Measurements from ENCODE around the gene DENND6B. TPM values are rescaled to one million over a fixed set of nuclear protein-coding genes. Genes with fewer than 3 reads are reported as not detected.

Gene DENND6B
- polyA plus RNA-seq, 1 donor from 2014 or later, result 51.0 TPM

GRCh38 chr22:50341977-50342650 lies 15.3 kb upstream of the DENND6B start:
- no peaks in the 10 kb centered on the region for H3K27me3 ChIP-seq (ENCODE audit: insufficient read depth, low read depth, low read length)
- H3K4me3 ChIP-seq (ENCODE audit: low read length), result peak overlapping the region; percentile 86
- H4K20me1 ChIP-seq (ENCODE audit: insufficient read depth), result no peaks in the 10 kb centered on the region
- peak overlapping the region; percentile 20 for H3K27ac ChIP-seq (ENCODE audit: low read length)
- H3K4me2 ChIP-seq (ENCODE audit: low read length), result peak overlapping the region; percentile 57
- peak overlapping the region; percentile 7 for H2AFZ ChIP-seq (ENCODE audit: low read depth, low read length)
- TF ChIP-seq REST (IDR thresholded peaks at IDR 0.05; ENCODE audit: borderline replicate concordance) (no peak), SMC3 (conservative IDR thresholded peaks at IDR 0.05; ENCODE audit: poor library complexity) (peak; percentile 81), RAD21 (conservative IDR thresholded peaks at IDR 0.05) (peak; percentile 85), TAF1 (IDR thresholded peaks at IDR 0.05; ENCODE audit: low read depth) (no peak), CTCF (IDR thresholded peaks at IDR 0.05; ENCODE audit: poor library complexity, severe bottlenecking) (peak; percentile 96), EP300 (conservative IDR thresholded peaks at IDR 0.05; ENCODE audit: poor library complexity, severe bottlenecking) (no peak), POLR2AphosphoS5 (IDR thresholded peaks at IDR 0.05) (no peak), EZH2 (IDR thresholded peaks at IDR 0.05; ENCODE audit: borderline replicate concordance, insufficient read depth, low read length, poor library complexity, severe bottlenecking) (no peak), MXI1 (conservative IDR thresholded peaks at IDR 0.05; ENCODE audit: poor library complexity, severe bottlenecking) (peak; percentile 2)
- no peaks in the 10 kb centered on the region for H3K9me2 ChIP-seq (ENCODE audit: insufficient read depth, low read length)
- no peaks in the 10 kb centered on the region for H3K9me3 ChIP-seq (ENCODE audit: low read length)
- peak overlapping the region; percentile 42 for H3K9ac ChIP-seq (ENCODE audit: low read length)
- no peaks in the 10 kb centered on the region for H3F3A ChIP-seq (ENCODE audit: insufficient read depth, low read length, poor library complexity, severe bottlenecking)
- peaks cover 7% of the 10 kb centered on the region for H3K79me2 ChIP-seq (replicated peaks; ENCODE audit: insufficient read depth, low read length)
- no peaks in the 10 kb centered on the region for H3K36me3 ChIP-seq (ENCODE audit: insufficient read depth, low read length)

- Histone ChIP-seq H3K36me3 (ENCODE audit: insufficient read depth, low read length) (no peaks in the 10 kb centered on the region), H3K4me2 (ENCODE audit: low read length) (no peak overlapping the region), H3K79me2 (replicated peaks; ENCODE audit: insufficient read depth, low read length) (peaks cover 7% of the 10 kb centered on the region), H3K9me3 (ENCODE audit: low read length) (no peaks in the 10 kb centered on the region), H4K20me1 (ENCODE audit: insufficient read depth) (no peaks in the 10 kb centered on the region), H3K27me3 (ENCODE audit: insufficient read depth, low read depth, low read length) (no peaks in the 10 kb centered on the region), H3K4me3 (ENCODE audit: low read length) (no peak overlapping the region), H3K9ac (ENCODE audit: low read length) (no peak overlapping the region), H2AFZ (ENCODE audit: low read depth, low read length) (no peak overlapping the region), H3K9me2 (ENCODE audit: insufficient read depth, low read length) (no peaks in the 10 kb centered on the region), H3K27ac (ENCODE audit: low read length) (no peak overlapping the region), H3F3A (ENCODE audit: insufficient read depth, low read length, poor library complexity, severe bottlenecking) (no peaks in the 10 kb centered on the region)
- TF ChIP-seq CTCF (IDR thresholded peaks at IDR 0.05; ENCODE audit: poor library complexity, severe bottlenecking) (no peak), TAF1 (IDR thresholded peaks at IDR 0.05; ENCODE audit: low read depth) (no peak), EP300 (conservative IDR thresholded peaks at IDR 0.05; ENCODE audit: poor library complexity, severe bottlenecking) (no peak), SMC3 (conservative IDR thresholded peaks at IDR 0.05; ENCODE audit: poor library complexity) (no peak), REST (IDR thresholded peaks at IDR 0.05; ENCODE audit: borderline replicate concordance) (no peak), EZH2 (IDR thresholded peaks at IDR 0.05; ENCODE audit: borderline replicate concordance, insufficient read depth, low read length, poor library complexity, severe bottlenecking) (no peak), POLR2AphosphoS5 (IDR thresholded peaks at IDR 0.05) (no peak), RAD21 (conservative IDR thresholded peaks at IDR 0.05) (no peak), MXI1 (conservative IDR thresholded peaks at IDR 0.05; ENCODE audit: poor library complexity, severe bottlenecking) (no peak)
Observed at GRCh38 chr22:50339945-50340879, 13.4 kb upstream of the DENND6B start.
